ENCODE results near the gene TUBGCP6.

TUBGCP6 gene

DNA sequence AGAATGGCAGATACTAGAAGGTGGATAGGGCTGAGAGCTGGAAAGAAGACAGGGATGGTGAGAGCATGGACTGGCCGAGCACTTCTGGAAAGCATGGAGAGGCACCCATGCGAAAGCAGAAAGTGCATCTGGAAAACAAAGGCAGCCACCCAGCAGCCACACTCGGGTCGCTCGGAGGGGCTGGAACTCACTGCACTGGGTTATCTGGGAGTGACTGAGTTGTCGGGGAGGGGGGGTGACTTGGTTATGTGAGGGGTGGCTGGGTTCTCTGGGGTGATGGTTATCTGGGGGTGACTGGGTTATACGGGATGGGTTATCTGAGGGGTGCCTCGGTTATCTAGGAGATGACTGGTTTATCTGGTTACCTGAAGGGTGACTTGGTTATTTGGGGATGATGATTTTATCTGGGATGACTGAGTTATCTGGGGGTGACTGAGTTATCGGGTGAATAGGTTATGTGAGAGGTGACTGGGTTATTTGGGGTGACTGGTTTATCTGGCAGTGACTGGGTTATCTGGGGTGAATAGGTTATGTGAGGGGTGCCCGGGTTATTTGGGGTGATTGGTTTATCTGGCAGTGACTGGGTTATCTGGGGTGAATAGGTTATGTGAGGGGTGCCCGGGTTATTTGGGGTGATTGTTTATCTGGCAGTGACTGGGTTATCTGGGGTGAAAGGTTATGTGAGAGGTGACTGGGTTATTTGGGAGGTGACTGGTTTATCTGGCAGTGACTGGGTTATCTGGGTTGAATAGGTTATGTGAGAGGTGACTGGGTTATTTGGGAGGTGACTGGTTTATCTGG lies 76.9 kb downstream of the TUBGCP6 start:
- DNase-seq, result no peak
